Heart left ventricle (tissue), 16 donors: ENCODE results near the gene ARHGEF10L. TPM values are rescaled to one million over a fixed set of nuclear protein-coding genes. Genes with fewer than 3 reads are reported as not detected.

ENCODE experiments used
- ATAC-seq, 4 donors: fragments of 200-7000 bp; cut with Tn5 transposase; one replicate each; pipeline ENCODE4 v1.9.1; 2020 to 2022; ENCODE audit warnings: moderate library complexity in 4 of 4, mild to moderate bottlenecking in 3 of 4, moderate number of reproducible peaks in 1 of 4
- DNase-seq, 5 donors: peaks; one replicate each; pipeline ENCODE4 v3.0.0-alpha.2; 2020
- H3K27ac ChIP-seq, 12 donors: fragments of 200-600 bp; sonication (generic) in 4 of 12; one replicate each; pipeline versions ENCODE4 v1.5.0 to v1.8.0; 2016 to 2022; ENCODE audit warnings: mild to moderate bottlenecking in 2 of 12
- H3K27me3 ChIP-seq, 9 donors: fragments of 200-600 bp; sonication (generic) in 2 of 9; one replicate each; pipeline versions ENCODE4 v1.5.1 to v1.8.0; 2016 to 2022; ENCODE audit warnings: mild to moderate bottlenecking in 3 of 9
- H3K36me3 ChIP-seq, 9 donors: fragments of 200-600 bp; sonication (generic) in 2 of 9; one replicate each; pipeline versions ENCODE4 v1.5.0 to v1.8.0; 2018 to 2022; ENCODE audit warnings: mild to moderate bottlenecking in 2 of 9
- H3K4me1 ChIP-seq, 12 donors: fragments of 200-600 bp; sonication (generic) in 4 of 12; one replicate each; pipeline versions ENCODE4 v1.5.0 to v1.8.0; 2016 to 2022; ENCODE audit warnings: mild to moderate bottlenecking in 3 of 12
- H3K4me3 ChIP-seq, 12 donors: fragments of 200-600 bp; sonication (generic) in 4 of 12; one replicate each; pipeline versions ENCODE4 v1.5.0 to v1.8.0; 2017 to 2022; ENCODE audit warnings: mild to moderate bottlenecking in 9 of 12, moderate library complexity in 4 of 12
- H3K9me3 ChIP-seq, 12 donors: fragments of 200-600 bp; sonication (generic) in 4 of 12; one replicate each; pipeline versions ENCODE4 v1.5.0 to v1.8.0; 2016 to 2022; ENCODE audit warnings: mild to moderate bottlenecking in 1 of 12
- POLR2A ChIP-seq, 2 donors: fragments of 450-650 bp; IDR thresholded peaks; one replicate each; pipeline ENCODE4 v1.6.1; 2017; ENCODE audit warnings: antibody characterized with exemption in 2 of 2, mild to moderate bottlenecking in 2 of 2, moderate library complexity in 2 of 2
- WGBS, 4 donors: extraction: QIAGEN DNeasy Blood & Tissue Kit in 2 of 4; methylation state at CpG; one replicate each; pipeline versions ENCODE4 v1.1.5 to v1.1.7; 2013 to 2018; 5-methylcytosine and 5-hydroxymethylcytosine counted together
- intact Hi-C, 10 donors: fragments of 100-400 bp; cut with DNase I; formaldehyde crosslinking; loops; one replicate each; pipeline versions ENCODE4 v1.11.1 to v1.14.2; 2022
- polyA plus RNA-seq, 2 donors: library from polyadenylated mRNA; stranded (reverse); fragments of 200-250 nt; gene quantifications; one replicate each; pipeline ENCODE4 v1.2.3, GENCODE V29; 2013
- total RNA-seq, 9 donors: library from RNA; depleted of rRNA in 2 of 9; stranded (reverse); fragments of >200 nt in 2 of 9; fragmentation: NEBNext Ultra II Directional in 3 of 9; extraction: Animal tissue kit (Norgen Biotek cat#: 25700) in 3 of 9; gene quantifications; one replicate each; pipeline versions ENCODE4 v1.1.0 to v1.2.4, GENCODE V29; 2016 to 2023
- TF ChIP-seq, protein P1 (sequence below), 12 donors: fragments of 200-600 bp; sonication (generic) in 4 of 12; IDR thresholded peaks; one replicate each; pipeline versions ENCODE4 v1.5.0 to v1.8.0; 2018 to 2022; ENCODE audit warnings: antibody characterized with exemption in 12 of 12, mild to moderate bottlenecking in 5 of 12
- donor health status: ischemic (EF 13 %, LVEDD 7.1; RV severe dilation, severe dysfunction).
- donor health status: healthy with polysubstance abuse.
- donor health status: DM: no; HTN: yes; CAD: no.
- donor health status: DM: no; HTN: no; CAD: no.
- donor health status: ischemic (EF 25% LVEDD 6.9; RV normal size, moderate dysfunction).
- donor health status: ischemic (EF 25% LVEDD 5.7; RV mildly dilated, moderate dysfunction).
- donor health status: healthy.
- donor health status: DM: yes; HTN: yes; CAD: no.
- donor health status: ischemic (EF 35%, LVEDD 5.7; RV mildly dilated, moderate dysfunction).
- donor health status: nonischemic (EF 11% LVEDD 7.7; RV severe dilation, severe dysfunction).
- donor health status: DM: yes; HTN: yes; CAD: no.
- donor health status: PGD.
- donor health status: ischemic (EF 29% LVEDD 5.4; RV normal size, mild dysfunction).
- donor health status: nonischemic (EF 23%, LVEDD 6.1; RV moderate dilation, normal function).

ARHGEF10L gene
- total and polyA plus RNA-seq, 11 donors, result 44.6 to 72.8 (median 57.9) TPM

GRCh38 chr1:17507915-17508314, 31.6 kb upstream of the ARHGEF10L start:
- no peaks in the 10 kb centered on the region for H3K9me3 ChIP-seq
- H3K4me1 ChIP-seq, result peaks cover 0 to 3% (median 0%) of the 10 kb centered on the region in 12 donors
- H3K27me3 ChIP-seq, result no peaks in the 10 kb centered on the region
- TF ChIP-seq, protein P1, sequence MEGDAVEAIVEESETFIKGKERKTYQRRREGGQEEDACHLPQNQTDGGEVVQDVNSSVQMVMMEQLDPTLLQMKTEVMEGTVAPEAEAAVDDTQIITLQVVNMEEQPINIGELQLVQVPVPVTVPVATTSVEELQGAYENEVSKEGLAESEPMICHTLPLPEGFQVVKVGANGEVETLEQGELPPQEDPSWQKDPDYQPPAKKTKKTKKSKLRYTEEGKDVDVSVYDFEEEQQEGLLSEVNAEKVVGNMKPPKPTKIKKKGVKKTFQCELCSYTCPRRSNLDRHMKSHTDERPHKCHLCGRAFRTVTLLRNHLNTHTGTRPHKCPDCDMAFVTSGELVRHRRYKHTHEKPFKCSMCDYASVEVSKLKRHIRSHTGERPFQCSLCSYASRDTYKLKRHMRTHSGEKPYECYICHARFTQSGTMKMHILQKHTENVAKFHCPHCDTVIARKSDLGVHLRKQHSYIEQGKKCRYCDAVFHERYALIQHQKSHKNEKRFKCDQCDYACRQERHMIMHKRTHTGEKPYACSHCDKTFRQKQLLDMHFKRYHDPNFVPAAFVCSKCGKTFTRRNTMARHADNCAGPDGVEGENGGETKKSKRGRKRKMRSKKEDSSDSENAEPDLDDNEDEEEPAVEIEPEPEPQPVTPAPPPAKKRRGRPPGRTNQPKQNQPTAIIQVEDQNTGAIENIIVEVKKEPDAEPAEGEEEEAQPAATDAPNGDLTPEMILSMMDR (IDR thresholded peaks at IDR 0.05), result no peak
- TF ChIP-seq POLR2A (IDR thresholded peaks at IDR 0.05), result no peak
- WGBS, 4 donors, result 74 to 100% (median 82%) methylated on average over 1 to 6 of the region's 6 CpGs
- H3K4me3 ChIP-seq, result no peak overlapping the region
- no peak overlapping the region for H3K27ac ChIP-seq
- intact Hi-C loops, result no loop called here
- no peaks in the 10 kb centered on the region for H3K36me3 ChIP-seq
- ATAC-seq (no peak), DNase-seq (no peak)

GRCh38 chr1:17509363-17509762, 30.1 kb upstream of the ARHGEF10L start:
- H3K9me3 ChIP-seq, result no peaks in the 10 kb centered on the region
- TF ChIP-seq, protein P1 (IDR thresholded peaks at IDR 0.05), result no peak
- TF ChIP-seq POLR2A (IDR thresholded peaks at IDR 0.05), result no peak
- H3K36me3 ChIP-seq, result no peaks in the 10 kb centered on the region
- peaks cover 0 to 4% (median 0%) of the 10 kb centered on the region in 9 donors for H3K27me3 ChIP-seq
- H3K27ac ChIP-seq, result no peak overlapping the region
- WGBS, 4 donors, result 61 to 77% (median 64%) methylated on average over 8 of the region's 8 CpGs
- intact Hi-C loops, result no loop called here
- H3K4me3 ChIP-seq, result no peak overlapping the region
- no peaks in the 10 kb centered on the region for H3K4me1 ChIP-seq
- DNase-seq (no peak), ATAC-seq (no peak)

GRCh38 chr1:17510138-17510537, 29.4 kb upstream of the ARHGEF10L start:
- DNase-seq (no peak), ATAC-seq (no peak)
- TF ChIP-seq, protein P1 (IDR thresholded peaks at IDR 0.05), result no peak
- no peak for TF ChIP-seq POLR2A (IDR thresholded peaks at IDR 0.05)
- H3K27ac ChIP-seq, result no peak overlapping the region
- 83 to 98% (median 95%) methylated on average over 3 of the region's 3 CpGs for WGBS, 4 donors
- peaks cover 0 to 4% (median 0%) of the 10 kb centered on the region in 9 donors for H3K27me3 ChIP-seq
- H3K4me1 ChIP-seq, result no peaks in the 10 kb centered on the region
- no peak overlapping the region for H3K4me3 ChIP-seq
- no peaks in the 10 kb centered on the region for H3K9me3 ChIP-seq
- intact Hi-C loops, result no loop called here
- H3K36me3 ChIP-seq, result no peaks in the 10 kb centered on the region

- Histone ChIP-seq H3K36me3 (no peaks in the 10 kb centered on the region), H3K27ac (no peak overlapping the region), H3K27me3 (peaks cover 0 to 4% (median 0%) of the 10 kb centered on the region in 9 donors), H3K4me3 (no peak overlapping the region), H3K4me1 (no peaks in the 10 kb centered on the region), H3K9me3 (no peaks in the 10 kb centered on the region)
- ATAC-seq (no peak), DNase-seq (no peak)
- TF ChIP-seq POLR2A (IDR thresholded peaks at IDR 0.05), result no peak
- TF ChIP-seq, protein P1 (IDR thresholded peaks at IDR 0.05), result no peak
- WGBS, 4 donors, result 81 to 94% (median 91%) methylated on average over 2 of the region's 2 CpGs
- intact Hi-C loops, result no loop called here
Observed at GRCh38 chr1:17511188-17511587, 28.3 kb upstream of the ARHGEF10L start.
